Measurements from ENCODE around the gene PDZD2.

PDZD2 gene

GRCh38 chr5:32055891-32056866 lies 417.2 kb downstream of the PDZD2 start:
- H2AFZ ChIP-seq: no peak overlapping the region
- H3K4me1 ChIP-seq: no peaks in the 10 kb centered on the region
- H3K79me2 ChIP-seq: no peaks in the 10 kb centered on the region
- H3K9ac ChIP-seq: no peak overlapping the region
- no peaks in the 10 kb centered on the region for H3K36me3 ChIP-seq (ENCODE audit: control insufficient read depth, insufficient read depth, low read length)
- H3K4me3 ChIP-seq (ENCODE audit: low read depth, low read length): no peak overlapping the region
- H3K9me3 ChIP-seq (ENCODE audit: control insufficient read depth, low read length): no peaks in the 10 kb centered on the region
- H3K4me2 ChIP-seq (ENCODE audit: low read length): no peak overlapping the region
- no peak overlapping the region for H3K27ac ChIP-seq
- no peaks in the 10 kb centered on the region for H3K27me3 ChIP-seq (ENCODE audit: control insufficient read depth, insufficient read depth, low read length)
- TF ChIP-seq CTCF (IDR thresholded peaks at IDR 0.05): no peak

GRCh38 chr5:32057187-32058096 lies 418.5 kb downstream of the PDZD2 start:
- no peak overlapping the region for H3K4me3 ChIP-seq (ENCODE audit: low read depth, low read length)
- no peaks in the 10 kb centered on the region for H3K36me3 ChIP-seq (ENCODE audit: control insufficient read depth, insufficient read depth, low read length)
- H3K79me2 ChIP-seq: no peaks in the 10 kb centered on the region
- H3K4me1 ChIP-seq: no peaks in the 10 kb centered on the region
- no peaks in the 10 kb centered on the region for H3K27me3 ChIP-seq (ENCODE audit: control insufficient read depth, insufficient read depth, low read length)
- TF ChIP-seq CTCF (IDR thresholded peaks at IDR 0.05): peak; percentile 6
- H3K9me3 ChIP-seq (ENCODE audit: control insufficient read depth, low read length): no peaks in the 10 kb centered on the region
- H3K9ac ChIP-seq: no peak overlapping the region
- no peak overlapping the region for H3K27ac ChIP-seq
- H2AFZ ChIP-seq: no peak overlapping the region
- no peak overlapping the region for H3K4me2 ChIP-seq (ENCODE audit: low read length)

GRCh38 chr5:32058101-32058500 lies 419.2 kb downstream of the PDZD2 start:
- TF ChIP-seq CTCF (IDR thresholded peaks at IDR 0.05): no peak
- H3K4me2 ChIP-seq (ENCODE audit: low read length): no peak overlapping the region
- H3K4me1 ChIP-seq: no peaks in the 10 kb centered on the region
- no peaks in the 10 kb centered on the region for H3K9me3 ChIP-seq (ENCODE audit: control insufficient read depth, low read length)
- H3K27ac ChIP-seq: no peak overlapping the region
- H3K4me3 ChIP-seq (ENCODE audit: low read depth, low read length): no peak overlapping the region
- H3K9ac ChIP-seq: no peak overlapping the region
- H3K79me2 ChIP-seq: no peaks in the 10 kb centered on the region
- H3K27me3 ChIP-seq (ENCODE audit: control insufficient read depth, insufficient read depth, low read length): no peaks in the 10 kb centered on the region
- H3K36me3 ChIP-seq (ENCODE audit: control insufficient read depth, insufficient read depth, low read length): no peaks in the 10 kb centered on the region
- H2AFZ ChIP-seq: no peak overlapping the region

GRCh38 chr5:32058997-32059396 lies 420.1 kb downstream of the PDZD2 start:
- Histone ChIP-seq H3K27ac (no peak overlapping the region), H3K4me3 (ENCODE audit: low read depth, low read length) (no peak overlapping the region), H3K4me1 (no peaks in the 10 kb centered on the region), H2AFZ (no peak overlapping the region), H3K9me3 (ENCODE audit: control insufficient read depth, low read length) (no peaks in the 10 kb centered on the region), H3K36me3 (ENCODE audit: control insufficient read depth, insufficient read depth, low read length) (no peaks in the 10 kb centered on the region), H3K27me3 (ENCODE audit: control insufficient read depth, insufficient read depth, low read length) (no peaks in the 10 kb centered on the region), H3K4me2 (ENCODE audit: low read length) (no peak overlapping the region), H3K79me2 (no peaks in the 10 kb centered on the region), H3K9ac (no peak overlapping the region)
- no peak for TF ChIP-seq CTCF (IDR thresholded peaks at IDR 0.05)
